SK-N-MC (cell line): Measurements from ENCODE around the gene ARHGAP18.

Source experiments
- EZH2 ChIP-seq: fragments of 200-600 bp; sonication (generic); IDR thresholded peaks from one replicate; pipeline ENCODE4 v1.6.1; 2017; ENCODE audit warnings: antibody characterized with exemption
- FOXP2 ChIP-seq: optimal IDR thresholded peaks from 2 replicates; pipeline ENCODE3; 2011; ENCODE audit warnings: mild to moderate bottlenecking, moderate library complexity; ENCODE audit not compliant: insufficient read depth; ENCODE audit errors: extremely low read length, control extremely low read depth
- POLR2AphosphoS5 ChIP-seq: IDR thresholded peaks from 2 replicates; pipeline ENCODE4 v1.6.1; 2012; ENCODE audit warnings: mild to moderate bottlenecking, low read depth, low read length, borderline replicate concordance

DNA sequence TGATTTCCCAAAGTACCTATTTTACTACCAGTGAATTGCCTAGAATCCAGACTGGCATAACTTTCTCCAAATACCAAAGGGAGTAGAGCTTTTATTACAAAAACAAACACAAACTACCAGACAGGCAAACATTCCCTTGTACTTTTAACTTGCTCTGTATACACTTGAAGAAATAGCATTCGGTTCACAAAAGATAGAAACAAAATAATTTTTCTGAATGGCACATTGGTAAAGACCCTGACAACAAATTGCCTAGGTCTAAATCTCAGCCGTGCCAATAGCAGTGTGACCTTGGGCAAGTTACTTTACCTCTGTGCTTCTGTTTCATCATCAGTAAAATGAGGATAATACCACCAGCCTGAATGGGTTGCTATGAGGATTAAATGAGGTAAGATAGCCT, 15.9 kb downstream of the ARHGAP18 start:
- no peak for TF ChIP-seq POLR2AphosphoS5
- TF ChIP-seq EZH2 = no peak
- no peak for TF ChIP-seq FOXP2
